Measurements from ENCODE around the gene ZBTB16. TPM values are rescaled to one million over a fixed set of nuclear protein-coding genes. Genes with fewer than 3 reads are reported as not detected.

ZBTB16 gene
- total and polyA plus RNA-seq, 2 of the 13 experiments (the other 11 are each of a cell fraction or from before 2014, with no cell fraction given), result not detected

DNA sequence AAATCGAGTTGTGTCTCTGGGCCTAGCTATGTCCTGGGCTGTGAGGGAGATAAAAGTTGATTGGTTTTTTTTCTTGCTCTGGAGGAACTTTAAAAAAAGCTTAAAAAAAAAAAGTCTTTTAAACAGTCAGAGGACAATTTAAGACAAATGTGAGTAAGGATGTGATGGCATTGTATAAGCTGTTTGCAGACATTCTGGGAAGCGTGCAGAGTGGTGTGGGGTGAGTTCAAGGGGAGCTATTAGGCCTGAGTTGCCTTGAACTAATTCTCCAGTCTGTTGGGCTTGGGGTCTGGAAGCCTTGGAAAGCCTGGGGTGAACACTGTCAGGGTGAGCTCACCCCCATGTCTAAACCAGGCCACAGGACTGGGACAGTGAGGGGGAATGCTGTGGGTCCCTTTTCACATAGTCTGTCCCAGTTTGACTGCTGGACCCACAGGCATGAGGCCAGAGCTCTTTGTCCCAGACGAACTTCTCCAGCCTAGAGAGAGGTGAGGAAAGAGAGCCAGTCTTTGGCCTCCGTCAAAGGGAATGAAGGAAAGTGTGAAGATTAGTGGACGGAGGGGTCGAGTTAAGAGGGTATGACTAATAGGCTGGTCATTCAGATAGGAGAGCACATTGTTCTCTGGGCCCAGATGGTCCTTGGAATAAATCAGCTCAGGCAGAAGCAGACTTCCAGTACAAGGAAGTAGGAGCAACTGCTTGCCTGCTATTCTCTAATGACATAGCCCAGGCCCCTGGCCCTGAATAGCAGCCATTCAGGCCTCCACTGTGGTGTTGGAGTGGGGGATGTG lies 160.2 kb downstream of the ZBTB16 start (continued):
- no peak for TF ChIP-seq MATR3 (CRISPR knock-in tag; IDR thresholded peaks at IDR 0.05)
- TF ChIP-seq, protein P1, sequence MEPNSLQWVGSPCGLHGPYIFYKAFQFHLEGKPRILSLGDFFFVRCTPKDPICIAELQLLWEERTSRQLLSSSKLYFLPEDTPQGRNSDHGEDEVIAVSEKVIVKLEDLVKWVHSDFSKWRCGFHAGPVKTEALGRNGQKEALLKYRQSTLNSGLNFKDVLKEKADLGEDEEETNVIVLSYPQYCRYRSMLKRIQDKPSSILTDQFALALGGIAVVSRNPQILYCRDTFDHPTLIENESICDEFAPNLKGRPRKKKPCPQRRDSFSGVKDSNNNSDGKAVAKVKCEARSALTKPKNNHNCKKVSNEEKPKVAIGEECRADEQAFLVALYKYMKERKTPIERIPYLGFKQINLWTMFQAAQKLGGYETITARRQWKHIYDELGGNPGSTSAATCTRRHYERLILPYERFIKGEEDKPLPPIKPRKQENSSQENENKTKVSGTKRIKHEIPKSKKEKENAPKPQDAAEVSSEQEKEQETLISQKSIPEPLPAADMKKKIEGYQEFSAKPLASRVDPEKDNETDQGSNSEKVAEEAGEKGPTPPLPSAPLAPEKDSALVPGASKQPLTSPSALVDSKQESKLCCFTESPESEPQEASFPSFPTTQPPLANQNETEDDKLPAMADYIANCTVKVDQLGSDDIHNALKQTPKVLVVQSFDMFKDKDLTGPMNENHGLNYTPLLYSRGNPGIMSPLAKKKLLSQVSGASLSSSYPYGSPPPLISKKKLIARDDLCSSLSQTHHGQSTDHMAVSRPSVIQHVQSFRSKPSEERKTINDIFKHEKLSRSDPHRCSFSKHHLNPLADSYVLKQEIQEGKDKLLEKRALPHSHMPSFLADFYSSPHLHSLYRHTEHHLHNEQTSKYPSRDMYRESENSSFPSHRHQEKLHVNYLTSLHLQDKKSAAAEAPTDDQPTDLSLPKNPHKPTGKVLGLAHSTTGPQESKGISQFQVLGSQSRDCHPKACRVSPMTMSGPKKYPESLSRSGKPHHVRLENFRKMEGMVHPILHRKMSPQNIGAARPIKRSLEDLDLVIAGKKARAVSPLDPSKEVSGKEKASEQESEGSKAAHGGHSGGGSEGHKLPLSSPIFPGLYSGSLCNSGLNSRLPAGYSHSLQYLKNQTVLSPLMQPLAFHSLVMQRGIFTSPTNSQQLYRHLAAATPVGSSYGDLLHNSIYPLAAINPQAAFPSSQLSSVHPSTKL (CRISPR knock-in tag; IDR thresholded peaks at IDR 0.05), result no peak

DNA sequence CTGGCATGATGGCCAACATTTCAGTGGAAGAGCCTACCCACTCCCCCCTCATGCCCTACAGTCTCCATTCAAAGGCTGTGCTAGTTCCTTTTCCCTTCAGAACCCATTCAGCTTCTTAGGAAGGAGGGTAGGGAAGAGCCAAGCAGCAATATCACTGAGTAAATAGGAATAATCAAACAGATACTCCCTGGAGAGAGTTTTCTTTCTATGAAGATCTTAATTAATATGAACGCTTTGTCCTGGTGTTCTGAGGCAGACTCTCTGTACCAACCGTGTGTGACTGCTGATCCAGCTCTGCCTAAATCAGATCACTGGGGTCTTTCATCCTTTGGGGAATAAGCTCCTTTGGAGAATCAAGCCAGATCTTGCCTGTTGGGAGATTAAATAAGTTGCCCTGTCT lies 161.5 kb downstream of the ZBTB16 start:
- intact Hi-C loops (cut with micrococcal nuclease; ENCODE audit: unreplicated experiment), result no loop called here
- Histone ChIP-seq H3K79me2 (ENCODE audit: insufficient read depth, low read length) (no peaks in the 10 kb centered on the region), H3K4me1 (ENCODE audit: insufficient read depth, low read length) (no peaks in the 10 kb centered on the region), H3K9me3 (ENCODE audit: low read length) (no peaks in the 10 kb centered on the region), H2AFZ (ENCODE audit: low read length) (no peak overlapping the region), H3K27ac (ENCODE audit: extremely low read length, insufficient read depth, low read length) (no peak overlapping the region), H3K36me3 (replicated peaks in 1 of 2; ENCODE audit: control insufficient read depth in 1 of 2, insufficient read depth in 2 of 2, low read length in 2 of 2) (no peaks in the 10 kb centered on the region), H4K20me1 (ENCODE audit: insufficient read depth, low read length) (no peaks in the 10 kb centered on the region), H3K27me3 (ENCODE audit: control insufficient read depth in 1 of 2, insufficient read depth in 2 of 2, low read length in 2 of 2) (peaks cover 0 to 2% of the 10 kb centered on the region in 2 experiments; a peak in 2 of 5 replicates), H3K4me3 (replicated peaks in 1 of 3; ENCODE audit: insufficient read depth in 1 of 3, low read depth in 2 of 3, low read length in 3 of 3) (no peak overlapping the region), H3K9ac (ENCODE audit: insufficient read depth, low read depth, low read length) (no peak overlapping the region), H3K4me2 (ENCODE audit: low read depth, low read length) (no peak overlapping the region)
- no peak for ATAC-seq
- BruUV-seq (replicated peaks), result no TSS peak
- in situ Hi-C loops (cut with HindIII; ENCODE audit: extremely low pct_ligation_motif_present, low pct_unique_long_range_greater_than_20kb), result no loop called here
- POLR2A ChIA-PET, result no interaction called here
- 38% methylated on average over 2 of the region's 2 CpGs for WGBS (ENCODE audit: low lambda C conversion rate)
- no peak for DNase-seq (ENCODE audit: low spot score)
- TF ChIP-seq ZNF883 (CRISPR knock-in tag; IDR thresholded peaks at IDR 0.05; ENCODE audit: not compliant biosample characterization) (no peak), FOSL2 (CRISPR knock-in tag; IDR thresholded peaks at IDR 0.05) (no peak), GZF1 (CRISPR knock-in tag; IDR thresholded peaks at IDR 0.05) (no peak), HDAC6 (IDR thresholded peaks at IDR 0.05; ENCODE audit: low read depth, low read length) (no peak), ZSCAN29 (CRISPR knock-in tag; conservative IDR thresholded peaks at IDR 0.05) (no peak)
- TF ChIP-seq, protein P2, sequence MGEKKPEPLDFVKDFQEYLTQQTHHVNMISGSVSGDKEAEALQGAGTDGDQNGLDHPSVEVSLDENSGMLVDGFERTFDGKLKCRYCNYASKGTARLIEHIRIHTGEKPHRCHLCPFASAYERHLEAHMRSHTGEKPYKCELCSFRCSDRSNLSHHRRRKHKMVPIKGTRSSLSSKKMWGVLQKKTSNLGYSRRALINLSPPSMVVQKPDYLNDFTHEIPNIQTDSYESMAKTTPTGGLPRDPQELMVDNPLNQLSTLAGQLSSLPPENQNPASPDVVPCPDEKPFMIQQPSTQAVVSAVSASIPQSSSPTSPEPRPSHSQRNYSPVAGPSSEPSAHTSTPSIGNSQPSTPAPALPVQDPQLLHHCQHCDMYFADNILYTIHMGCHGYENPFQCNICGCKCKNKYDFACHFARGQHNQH (CRISPR knock-in tag; IDR thresholded peaks at IDR 0.05), result no peak
- TF ChIP-seq, protein P3, sequence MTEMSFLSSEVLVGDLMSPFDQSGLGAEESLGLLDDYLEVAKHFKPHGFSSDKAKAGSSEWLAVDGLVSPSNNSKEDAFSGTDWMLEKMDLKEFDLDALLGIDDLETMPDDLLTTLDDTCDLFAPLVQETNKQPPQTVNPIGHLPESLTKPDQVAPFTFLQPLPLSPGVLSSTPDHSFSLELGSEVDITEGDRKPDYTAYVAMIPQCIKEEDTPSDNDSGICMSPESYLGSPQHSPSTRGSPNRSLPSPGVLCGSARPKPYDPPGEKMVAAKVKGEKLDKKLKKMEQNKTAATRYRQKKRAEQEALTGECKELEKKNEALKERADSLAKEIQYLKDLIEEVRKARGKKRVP (CRISPR knock-in tag; IDR thresholded peaks at IDR 0.05), result no peak
- FAIRE-seq, result no peak
- CTCF ChIA-PET (ENCODE audit: low intra/inter-chr PET ratio, low total read pairs), result no interaction called here

All from HepG2 (cell line).